GM18517 (cell line): ENCODE measurements around the gene PITPNM2.
A peak's percentile ranks its signal among the peaks of the same experiment; 100 is the strongest.
"Not testable (repeated sequence)": the region's sequence is repeated elsewhere in the genome, so short reads cannot be mapped to it uniquely, and the experiment has no call there.

Experiments
- ATAC-seq: cut with Tn5 transposase; IDR thresholded peaks from one replicate; pipeline ENCODE4 v1.9.1; 2021; ENCODE audit warnings: mild to moderate bottlenecking, moderate library complexity; ENCODE audit not compliant: unreplicated experiment

The PITPNM2 gene

DNA sequence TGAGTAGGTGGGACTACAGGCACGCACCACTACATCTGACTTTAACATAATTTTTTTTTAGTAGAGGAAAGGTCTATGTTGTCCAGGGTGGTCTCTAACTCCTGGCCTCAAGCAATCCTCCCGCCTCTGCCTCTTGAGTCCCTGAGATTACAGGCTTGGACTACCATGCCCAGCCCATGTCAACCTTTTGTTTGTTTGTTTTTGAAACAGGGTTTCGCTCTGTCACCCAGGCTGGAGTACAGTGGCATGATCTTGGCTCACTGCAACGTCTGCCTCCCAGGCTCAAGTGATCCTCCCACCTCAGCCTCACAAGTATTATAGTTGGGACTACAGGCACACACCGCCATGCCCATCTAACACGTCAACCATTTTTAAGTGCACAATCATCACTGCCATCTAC is 29.2 kb downstream of the PITPNM2 start:
- no peak for ATAC-seq

DNA sequence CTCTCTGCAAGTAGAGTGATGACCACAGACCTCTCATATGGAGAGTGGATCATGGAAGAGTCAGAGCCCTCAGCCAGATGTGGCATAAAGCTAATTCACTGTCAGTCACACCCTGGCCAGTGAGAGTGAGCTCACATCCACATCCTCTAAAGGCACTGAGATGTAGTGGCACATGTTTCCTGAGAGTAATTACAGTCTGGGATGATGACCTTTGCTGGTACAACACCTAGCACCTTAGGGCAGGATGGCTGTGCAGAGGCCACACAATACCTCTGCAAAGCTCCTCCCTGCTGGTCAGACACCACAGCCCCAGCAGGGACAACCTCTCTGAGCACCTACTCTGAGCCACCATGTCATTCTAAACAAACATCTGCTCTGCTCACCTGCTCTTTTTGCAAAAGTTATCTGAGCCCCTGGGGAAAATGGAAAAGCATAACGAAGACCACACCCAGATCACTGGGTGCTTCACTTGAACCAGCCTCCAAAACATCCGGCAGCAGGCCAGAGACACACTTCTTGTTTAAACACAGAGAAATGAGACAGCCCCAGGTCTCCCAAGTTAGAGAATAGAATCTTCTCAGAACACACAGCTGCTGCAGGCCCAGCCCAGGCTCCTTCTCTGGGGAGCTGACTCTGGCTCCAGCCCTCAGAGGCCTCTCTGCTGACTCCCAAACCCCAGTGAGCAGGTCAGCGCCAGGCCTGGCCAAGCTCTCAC is 30.3 kb downstream of the PITPNM2 start:
- ATAC-seq, result peak; percentile 37

DNA sequence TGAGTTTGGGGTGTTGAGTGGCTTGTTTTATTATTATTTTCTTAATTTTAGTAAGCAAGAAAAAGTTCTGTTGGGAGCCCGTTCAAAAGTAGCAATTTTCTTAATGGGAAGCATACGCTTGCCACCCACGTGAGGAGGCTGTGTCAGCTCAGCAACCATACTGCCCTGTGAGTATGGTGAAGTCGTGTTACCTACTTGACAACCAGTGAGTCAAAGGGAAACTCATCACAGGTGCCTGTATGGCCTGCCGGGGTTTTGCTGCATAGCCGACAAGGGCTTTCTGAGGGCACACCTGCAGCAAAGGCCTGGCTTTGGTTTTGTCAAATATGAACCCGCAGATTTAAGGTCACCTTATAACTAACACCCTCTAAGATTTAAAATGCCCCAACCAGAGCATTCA is 31.1 kb downstream of the PITPNM2 start:
- ATAC-seq, result peak; percentile 81

DNA sequence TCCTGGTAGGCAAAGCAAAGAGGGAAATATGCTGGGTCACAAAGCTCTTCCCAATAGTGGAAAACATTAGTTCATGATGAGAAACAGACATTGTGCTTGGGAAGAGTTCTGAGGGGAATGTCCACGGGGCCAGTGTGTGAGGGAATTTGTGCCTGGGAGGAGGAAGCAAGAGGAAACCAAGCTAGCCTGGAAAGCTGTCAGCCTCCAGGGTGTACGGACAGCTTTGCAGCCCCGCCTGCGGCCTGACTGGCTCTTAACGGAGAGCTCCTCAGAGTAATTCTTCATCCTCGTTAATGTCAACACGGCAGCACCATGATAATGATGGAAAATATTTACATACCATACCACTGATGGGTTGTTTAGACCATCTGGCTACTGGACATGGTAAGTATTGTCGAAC is 32.4 kb downstream of the PITPNM2 start:
- ATAC-seq, result no peak

DNA sequence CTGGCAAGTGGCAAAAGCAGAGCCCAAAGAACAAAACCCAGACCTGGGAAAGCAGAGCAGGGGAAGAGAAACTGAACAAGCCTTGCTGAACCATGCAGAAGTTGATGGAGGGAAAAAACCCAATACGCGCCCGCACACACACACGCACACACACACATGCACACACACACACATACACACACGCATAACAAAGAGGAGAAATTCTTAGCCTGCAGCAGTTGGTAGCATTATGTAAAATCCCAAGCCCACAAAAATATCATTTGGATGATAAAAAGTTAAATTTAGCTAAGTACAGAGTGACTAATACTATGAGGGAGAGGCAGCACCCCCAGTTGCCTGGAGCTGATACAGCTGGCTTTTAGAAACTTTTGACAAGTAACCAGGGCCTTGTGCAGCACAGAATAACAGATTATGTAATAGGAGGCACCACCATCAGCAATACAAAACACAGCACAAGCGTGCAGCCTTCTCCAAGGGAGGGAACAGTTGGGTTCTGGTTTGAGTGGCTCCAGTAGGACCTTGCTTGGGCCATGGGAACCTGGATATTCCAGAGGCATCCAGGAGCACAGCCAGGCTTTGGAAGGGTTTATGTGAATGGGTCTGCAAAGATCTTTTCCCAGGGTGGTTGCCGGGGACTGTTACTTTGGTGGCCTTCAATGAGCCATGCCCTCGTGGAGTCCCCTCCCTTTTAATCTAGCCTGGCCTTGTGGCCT is 35.3 kb downstream of the PITPNM2 start:
- no peak for ATAC-seq

DNA sequence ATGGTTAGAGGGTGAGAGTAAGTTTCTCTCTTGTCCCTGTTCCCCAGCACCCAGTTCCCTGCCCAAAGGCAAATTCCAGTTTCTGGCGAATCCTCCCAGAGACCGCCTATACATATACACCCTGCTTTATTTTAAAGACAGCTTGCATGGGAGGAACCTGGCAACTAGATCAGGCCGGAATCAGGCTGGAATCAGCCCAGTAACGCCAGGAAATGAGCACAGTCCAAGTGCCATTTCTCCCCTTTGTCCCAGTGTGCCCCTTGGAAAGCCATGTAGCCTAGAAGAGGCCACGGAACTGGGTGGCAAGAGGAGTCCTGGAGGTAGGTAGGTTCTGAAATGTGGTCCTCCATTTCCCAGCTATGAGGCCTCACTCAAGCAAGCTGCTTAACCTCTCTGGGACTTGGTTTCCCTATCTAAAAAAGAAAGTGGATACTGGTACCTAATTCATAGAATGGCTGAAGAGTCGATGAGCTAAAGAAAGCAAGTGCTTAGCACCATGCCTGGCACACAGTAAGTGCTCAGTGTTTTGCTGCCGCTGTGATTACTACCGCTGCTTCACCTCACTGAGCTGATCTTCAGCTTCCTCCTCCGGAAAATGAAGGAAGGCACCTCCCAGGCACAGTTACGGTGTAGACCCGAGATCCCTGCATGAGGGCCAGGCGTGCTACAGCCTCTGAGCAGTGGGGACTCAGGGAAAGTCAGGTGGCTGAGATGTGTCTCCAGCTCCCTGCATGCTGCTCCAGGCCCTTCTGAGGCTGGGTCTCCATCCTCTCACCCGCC is 36.4 kb downstream of the PITPNM2 start:
- no peak for ATAC-seq

DNA sequence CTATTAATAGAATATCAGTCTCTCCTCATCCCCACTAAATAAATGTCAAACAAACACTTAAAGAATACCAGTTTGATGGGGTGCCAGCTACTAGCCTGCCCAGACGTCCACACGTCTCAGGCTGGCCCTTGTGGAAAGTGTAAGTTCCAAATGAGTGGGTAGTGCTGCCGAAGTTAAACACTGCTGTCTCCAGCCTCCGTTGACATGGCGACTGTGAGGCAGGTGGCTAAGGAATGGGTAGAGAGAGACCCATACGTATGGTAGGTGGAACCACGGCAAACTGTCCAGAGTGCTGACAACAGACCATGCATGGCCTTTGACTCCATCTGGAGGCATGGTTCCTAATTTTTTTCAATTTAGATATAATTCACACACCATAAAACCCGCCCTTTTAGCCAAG is 37.9 kb downstream of the PITPNM2 start:
- ATAC-seq, result no peak

DNA sequence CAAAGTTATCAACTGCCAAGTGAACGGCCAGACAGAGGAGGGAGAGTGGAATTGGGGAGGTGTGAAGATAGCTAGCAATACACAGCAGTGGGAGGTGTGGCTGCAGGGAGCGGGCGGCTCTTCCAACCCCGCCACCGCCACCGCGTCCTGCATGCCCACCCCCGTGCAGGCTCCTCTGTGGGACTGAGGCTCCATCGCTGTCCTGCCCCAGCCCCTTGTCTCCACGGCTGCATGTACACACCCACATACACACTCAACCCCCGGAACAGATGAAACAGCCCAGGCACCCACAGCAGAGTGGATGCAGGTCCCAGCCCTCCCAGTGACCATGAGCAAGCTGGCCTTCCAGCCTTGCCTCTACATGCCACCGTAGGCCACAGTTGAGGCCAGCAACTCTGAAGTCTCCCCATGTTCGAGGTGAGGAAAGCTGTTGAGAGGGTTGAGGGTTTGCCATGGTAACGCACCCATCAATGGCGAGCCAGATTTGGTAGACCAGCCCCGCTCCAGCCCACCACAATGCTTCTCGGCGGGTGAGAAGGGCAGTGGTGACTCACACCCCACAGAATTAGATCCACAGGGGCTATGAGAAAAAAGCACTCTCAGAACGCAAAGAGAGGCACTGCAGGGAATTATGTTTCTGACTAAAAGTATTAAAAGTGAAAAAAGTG is 39.3 kb downstream of the PITPNM2 start:
- no peak for ATAC-seq

DNA sequence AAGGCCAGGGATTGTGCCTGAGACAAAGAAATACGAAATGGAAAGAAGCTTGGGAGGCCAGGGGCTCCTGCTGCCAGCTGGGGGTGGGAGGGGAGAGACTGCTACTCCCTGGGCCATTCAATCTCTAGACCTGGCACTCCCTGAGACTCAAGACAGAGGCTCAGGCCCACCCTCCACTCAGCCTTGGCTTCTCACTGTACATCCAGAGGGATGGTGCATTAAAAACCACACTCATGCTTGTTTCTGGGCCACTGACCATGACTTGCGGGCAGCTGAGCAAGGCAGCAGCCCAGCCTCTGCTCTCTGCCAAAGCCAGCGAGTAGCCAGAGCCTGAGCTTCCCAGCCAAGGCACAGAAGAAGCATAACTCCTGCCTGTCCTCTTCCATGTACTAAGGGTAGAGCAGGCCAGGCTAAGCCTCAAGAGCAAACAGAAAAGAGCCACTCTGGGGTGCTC is 41.5 kb downstream of the PITPNM2 start:
- ATAC-seq, result no peak

DNA sequence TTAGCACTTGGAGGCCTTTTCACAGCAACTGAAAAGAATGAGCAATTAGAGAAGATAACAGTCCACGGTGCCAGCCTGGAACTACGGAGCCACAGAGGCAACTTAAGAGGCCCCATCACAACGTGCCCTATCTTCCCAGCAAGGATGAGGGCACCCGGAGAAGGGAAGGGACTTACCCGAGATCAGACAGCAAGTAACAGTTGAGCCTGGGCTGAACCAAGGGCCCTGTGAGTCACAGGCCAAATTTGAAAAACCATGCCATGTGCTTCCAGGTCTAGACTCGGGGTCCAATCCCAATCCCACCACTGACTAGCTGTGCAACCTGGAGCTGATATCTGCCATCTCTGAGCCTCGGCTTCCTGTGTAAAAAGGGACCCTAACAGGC is 42.2 kb downstream of the PITPNM2 start:
- ATAC-seq, result no peak

DNA sequence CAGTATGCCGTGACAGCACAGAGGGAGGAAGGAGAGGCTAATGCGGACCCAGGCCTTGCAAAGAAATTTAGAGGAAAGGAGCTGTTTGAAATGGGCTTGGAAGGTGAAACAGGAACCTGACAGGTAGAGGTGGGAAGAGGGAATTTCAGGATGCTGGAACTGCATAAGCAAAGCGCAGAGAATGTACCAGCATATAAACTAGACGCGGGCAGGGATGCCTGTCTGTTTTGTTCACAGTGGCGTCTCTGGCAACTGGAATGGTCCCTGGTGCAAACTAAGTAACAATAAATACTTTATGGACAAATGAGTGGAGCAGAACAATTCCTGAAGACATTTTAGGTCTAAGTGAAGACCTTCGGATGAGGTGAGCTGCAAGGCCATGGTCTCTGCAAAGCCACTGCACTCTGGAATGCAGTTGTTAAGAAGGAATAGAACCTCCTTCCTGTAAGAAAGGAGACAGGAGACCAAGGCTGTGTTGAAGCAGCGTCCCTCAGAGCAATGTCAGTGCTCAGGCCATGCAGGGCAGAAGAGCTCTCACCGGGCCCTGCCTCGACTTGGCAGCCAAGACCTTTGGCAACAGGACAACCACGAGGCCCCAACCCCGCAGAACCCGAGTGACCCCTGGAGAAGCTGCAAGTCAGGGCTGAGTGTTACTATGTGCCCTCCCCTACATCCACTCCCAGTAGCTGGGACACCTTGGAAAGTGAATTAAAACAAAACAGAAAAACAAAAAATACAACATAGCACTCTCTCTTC is 42.8 kb downstream of the PITPNM2 start:
- ATAC-seq, result no peak

DNA sequence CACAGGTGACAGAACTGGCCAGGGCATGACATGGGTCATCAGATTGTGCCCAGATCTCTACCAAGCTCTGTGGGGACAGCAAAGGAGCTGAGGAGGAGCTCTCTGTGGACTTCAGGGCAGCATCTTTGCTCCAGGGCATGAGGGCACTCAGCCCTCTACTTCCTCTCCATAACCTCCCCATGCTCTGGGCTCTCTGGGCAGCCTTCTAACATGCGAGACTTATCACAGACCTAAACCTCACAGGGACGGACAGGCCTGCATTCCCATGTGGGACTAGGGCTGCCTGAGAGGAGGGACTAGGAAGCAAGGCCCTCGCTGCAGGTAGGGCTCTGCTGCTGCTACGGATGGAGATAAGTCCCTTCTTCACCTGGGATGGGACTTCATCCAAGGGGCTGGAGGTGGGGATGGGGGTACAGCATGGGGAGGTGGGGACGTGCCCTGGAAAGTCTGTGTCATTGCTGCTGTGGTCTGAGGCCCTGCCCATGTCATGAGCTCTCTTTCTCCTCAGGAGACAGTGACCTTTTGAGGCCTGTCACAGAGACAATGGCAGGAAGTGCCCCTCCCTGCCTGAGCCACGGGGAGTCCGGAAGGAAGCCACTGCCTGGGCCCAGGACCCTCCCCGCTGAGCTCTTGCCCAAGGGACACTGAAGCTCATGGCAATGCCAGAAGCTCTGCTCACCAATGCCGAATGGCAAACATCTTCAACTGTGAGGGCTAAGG is 44.1 kb downstream of the PITPNM2 start:
- ATAC-seq, result no peak

DNA sequence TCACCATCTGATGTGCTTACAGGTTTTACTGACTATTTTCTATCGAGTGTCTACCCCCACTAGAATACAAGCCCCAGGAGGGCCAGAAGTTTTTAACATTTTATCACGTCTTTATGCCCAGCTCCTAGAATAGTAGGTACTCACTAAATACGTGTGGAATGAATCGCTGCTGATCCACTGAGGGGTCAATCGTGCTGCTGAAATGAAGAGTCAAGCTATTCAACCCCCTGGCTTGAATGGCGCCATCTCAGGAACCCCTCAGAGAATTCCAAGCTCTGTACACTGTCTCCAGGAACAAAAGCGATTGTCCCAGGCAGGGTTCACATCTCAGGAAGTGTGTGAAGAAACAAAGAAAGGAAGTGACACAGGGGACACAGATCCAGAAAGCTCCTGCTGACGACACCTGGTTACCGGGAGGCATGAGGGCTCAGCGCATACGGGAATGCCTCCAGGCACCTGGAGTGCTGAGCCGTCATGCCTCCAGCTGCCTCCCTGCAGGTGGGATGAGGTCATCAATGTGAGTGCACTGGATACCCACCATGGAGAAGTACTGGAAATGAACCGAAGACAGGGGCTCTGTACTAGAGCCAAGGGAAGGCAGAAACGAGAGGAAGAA is 45.6 kb downstream of the PITPNM2 start:
- ATAC-seq, result no peak

DNA sequence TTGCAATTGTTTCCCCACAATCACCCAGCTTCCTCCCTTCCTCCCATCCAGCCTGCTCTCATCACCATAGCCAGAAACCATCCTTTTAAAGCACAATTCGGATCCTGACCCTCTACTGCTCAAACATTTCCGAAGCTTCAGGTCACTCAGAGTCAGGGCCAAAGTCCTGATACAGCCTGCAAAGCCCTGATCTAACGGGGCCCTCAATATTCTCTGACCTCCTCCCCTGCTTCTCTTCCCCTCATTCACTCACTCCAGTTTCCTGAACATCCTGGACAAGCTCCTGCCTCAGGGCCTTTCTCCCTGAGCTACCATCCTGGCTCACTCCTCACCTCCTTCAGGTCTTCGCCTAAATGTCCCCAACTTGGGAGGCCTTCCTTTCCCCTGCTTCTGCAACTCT is 46.1 kb downstream of the PITPNM2 start:
- no peak for ATAC-seq

DNA sequence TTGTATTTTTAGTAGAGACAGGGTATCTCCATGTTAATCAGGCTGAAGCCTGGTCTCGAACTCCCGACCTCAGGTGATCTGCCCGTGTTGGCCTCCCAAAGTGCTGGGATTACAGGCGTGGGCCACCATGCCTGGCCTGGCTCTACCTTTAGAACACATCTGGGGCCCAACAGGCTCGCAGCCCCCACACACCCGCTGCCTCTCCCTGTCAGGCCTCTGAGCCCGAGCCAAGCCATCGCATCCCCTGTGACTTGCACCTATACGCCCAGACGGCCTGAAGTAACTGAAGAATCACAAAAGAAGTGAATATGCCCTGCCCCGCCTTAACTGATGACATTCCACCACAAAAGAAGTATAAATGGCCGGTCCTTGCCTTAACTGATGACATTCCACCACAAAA is 46.8 kb downstream of the PITPNM2 start:
- ATAC-seq, result not testable (repeated sequence)

DNA sequence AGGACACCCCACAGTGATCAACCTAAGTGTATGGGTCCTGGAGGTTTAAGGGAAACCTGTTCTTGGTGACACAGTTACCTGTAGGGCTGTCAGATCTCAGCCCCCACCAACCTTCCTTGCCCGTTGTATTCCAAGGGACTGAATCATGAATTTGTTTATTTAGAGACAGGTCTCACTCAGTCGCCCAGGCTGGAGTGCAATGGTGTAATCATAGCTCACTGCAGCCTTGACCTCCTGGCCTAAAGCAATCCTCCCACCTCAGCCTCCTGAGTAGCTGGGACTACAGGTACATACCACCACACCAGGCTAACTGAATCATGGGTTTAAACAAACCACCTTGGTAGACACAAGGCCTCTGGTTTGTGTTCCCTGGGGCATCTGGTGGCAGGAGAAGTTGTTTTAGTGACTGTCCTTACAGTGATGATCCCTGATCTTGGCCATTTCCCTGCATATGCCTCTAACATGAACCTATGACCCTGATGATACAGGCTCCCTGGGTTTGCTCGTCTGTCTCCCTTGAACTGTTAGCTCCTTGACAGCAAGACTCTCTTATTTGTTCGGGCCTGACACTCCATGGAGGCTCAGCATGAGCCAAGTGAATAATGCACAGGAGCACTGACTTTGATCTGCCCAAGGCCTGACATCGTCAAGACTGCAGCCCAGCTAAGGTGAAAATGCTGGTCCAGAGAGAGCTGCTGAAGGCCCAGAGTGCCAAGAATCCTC is 47.9 kb downstream of the PITPNM2 start:
- no peak for ATAC-seq

DNA sequence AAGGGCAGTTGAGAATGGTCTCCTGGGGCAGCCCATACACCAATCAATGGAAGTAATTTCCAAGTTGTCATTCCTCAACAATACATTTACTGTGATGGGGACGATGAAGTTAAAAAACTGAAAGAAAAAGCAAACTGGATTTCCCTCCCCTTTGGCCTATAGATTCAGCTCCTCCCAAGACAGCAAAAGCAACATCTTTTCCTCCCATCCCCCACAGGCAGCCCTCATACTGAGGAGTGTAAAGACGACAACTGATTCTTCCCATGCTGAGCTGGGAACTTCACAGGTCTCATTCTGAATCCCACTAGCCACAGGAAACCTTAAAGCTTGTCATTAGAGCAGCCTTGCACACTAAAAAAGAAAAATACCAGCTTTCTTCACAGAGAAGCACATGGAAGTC is 48.5 kb downstream of the PITPNM2 start:
- no peak for ATAC-seq

DNA sequence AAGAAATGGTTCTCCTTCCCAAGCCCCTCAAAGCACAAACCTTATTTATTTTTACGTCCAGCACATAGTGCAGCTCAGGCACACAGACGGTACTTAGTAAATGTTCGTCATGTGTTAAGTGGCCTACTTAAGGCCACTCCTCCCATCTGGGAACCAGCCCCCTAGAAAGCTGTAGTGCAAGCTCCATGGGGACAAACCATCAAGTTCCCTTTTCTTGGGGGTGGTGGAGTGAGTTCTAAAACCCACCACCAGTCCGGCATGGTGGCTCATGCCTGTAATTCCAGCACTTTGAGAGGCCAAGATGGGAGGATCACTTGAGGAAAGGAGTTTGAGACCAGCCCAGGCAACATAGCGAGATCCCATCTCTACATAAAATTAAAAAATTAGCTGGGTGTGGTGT is 49.4 kb downstream of the PITPNM2 start:
- no peak for ATAC-seq
